ENCODE measurements around the gene RNF114. TPM values are rescaled to one million over a fixed set of nuclear protein-coding genes. Genes with fewer than 3 reads are reported as not detected.

Gene RNF114
- total RNA-seq, 1 donor from 2014 or later, result 54.5 TPM

DNA sequence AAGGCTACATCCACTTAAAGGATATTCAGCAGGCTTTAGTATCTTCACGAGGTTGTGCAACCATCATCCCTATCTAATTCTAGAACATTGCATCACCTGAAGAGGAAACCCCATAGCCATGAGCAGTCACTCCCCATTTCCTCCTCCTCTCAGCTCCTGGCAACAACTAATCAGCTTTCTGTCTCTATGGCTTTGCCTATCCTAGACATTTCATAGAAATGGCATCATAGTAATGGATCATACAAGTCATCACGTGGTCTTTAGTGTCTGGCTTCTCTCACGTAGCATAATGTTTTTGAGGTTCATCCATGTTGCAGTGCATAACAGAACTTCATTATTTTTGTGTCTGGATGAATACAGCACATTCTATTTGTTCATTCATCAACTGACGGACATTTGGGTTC lies 67.1 kb downstream of the RNF114 start:
- no peaks in the 10 kb centered on the region for H3K9me3 Mint-ChIP-seq
- TF ChIP-seq, protein P1, sequence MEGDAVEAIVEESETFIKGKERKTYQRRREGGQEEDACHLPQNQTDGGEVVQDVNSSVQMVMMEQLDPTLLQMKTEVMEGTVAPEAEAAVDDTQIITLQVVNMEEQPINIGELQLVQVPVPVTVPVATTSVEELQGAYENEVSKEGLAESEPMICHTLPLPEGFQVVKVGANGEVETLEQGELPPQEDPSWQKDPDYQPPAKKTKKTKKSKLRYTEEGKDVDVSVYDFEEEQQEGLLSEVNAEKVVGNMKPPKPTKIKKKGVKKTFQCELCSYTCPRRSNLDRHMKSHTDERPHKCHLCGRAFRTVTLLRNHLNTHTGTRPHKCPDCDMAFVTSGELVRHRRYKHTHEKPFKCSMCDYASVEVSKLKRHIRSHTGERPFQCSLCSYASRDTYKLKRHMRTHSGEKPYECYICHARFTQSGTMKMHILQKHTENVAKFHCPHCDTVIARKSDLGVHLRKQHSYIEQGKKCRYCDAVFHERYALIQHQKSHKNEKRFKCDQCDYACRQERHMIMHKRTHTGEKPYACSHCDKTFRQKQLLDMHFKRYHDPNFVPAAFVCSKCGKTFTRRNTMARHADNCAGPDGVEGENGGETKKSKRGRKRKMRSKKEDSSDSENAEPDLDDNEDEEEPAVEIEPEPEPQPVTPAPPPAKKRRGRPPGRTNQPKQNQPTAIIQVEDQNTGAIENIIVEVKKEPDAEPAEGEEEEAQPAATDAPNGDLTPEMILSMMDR (IDR thresholded peaks at IDR 0.05; ENCODE audit: unreplicated experiment), result no peak
- no peak overlapping the region for H3K4me3 Mint-ChIP-seq
- peaks cover 7% of the 10 kb centered on the region for H3K4me1 Mint-ChIP-seq
- DNase-seq (ENCODE audit: low spot score in 2 of 2, unreplicated experiment in 2 of 2), result no peak
- no peaks in the 10 kb centered on the region for H3K27me3 Mint-ChIP-seq (ENCODE audit: low read depth)
- H3K36me3 Mint-ChIP-seq, result no peaks in the 10 kb centered on the region
- no peak overlapping the region for H3K27ac Mint-ChIP-seq

Other genes with a start within 250 kb of the RNF114 start
- 52.6 to 53.8 TPM (median 52.6 TPM) in 3 replicates for gene B4GALT5, start 222.5 kb upstream of the RNF114 start, total RNA-seq
- 9.7 to 11.9 TPM (median 10.6 TPM) in 3 replicates for gene SLC9A8, start 123.6 kb upstream of the RNF114 start, total RNA-seq
- gene SPATA2, start 20.9 kb upstream of the RNF114 start, total RNA-seq, result 8.0 to 8.8 TPM (median 8.1 TPM) in 3 replicates
- gene SNAI1, start 46.6 kb downstream of the RNF114 start, total RNA-seq, result 8.5 to 9.7 TPM (median 8.9 TPM) in 3 replicates
- 134 to 139 TPM (median 138 TPM) in 3 replicates for gene UBE2V1, start 176.8 kb downstream of the RNF114 start, total RNA-seq
- gene PEDS1, start 217.3 kb downstream of the RNF114 start, total RNA-seq, result 30.3 to 32.3 TPM (median 30.3 TPM) in 3 replicates